T-helper 2 cell treated with Interferon-gamma antibody and Interleukin-4, amounts not matched to agents 100 ng/mL and 5 ng/mL, for 36 hours (primary cell): ENCODE measurements around the gene MC1R. TPM values are rescaled to one million over a fixed set of nuclear protein-coding genes. Genes with fewer than 3 reads are reported as not detected.

Source experiments
- intact Hi-C: fragments of 100-400 bp; cut with micrococcal nuclease; formaldehyde crosslinking; loops from one replicate; pipeline ENCODE4 v1.15.1; 2023
- total RNA-seq: library from RNA; stranded (reverse); gene quantifications from 2 replicates; pipeline ENCODE4 v1.2.3, GENCODE V29; 2022

MC1R gene
- total RNA-seq, 1 donor from 2014 or later = 11.2 TPM

DNA sequence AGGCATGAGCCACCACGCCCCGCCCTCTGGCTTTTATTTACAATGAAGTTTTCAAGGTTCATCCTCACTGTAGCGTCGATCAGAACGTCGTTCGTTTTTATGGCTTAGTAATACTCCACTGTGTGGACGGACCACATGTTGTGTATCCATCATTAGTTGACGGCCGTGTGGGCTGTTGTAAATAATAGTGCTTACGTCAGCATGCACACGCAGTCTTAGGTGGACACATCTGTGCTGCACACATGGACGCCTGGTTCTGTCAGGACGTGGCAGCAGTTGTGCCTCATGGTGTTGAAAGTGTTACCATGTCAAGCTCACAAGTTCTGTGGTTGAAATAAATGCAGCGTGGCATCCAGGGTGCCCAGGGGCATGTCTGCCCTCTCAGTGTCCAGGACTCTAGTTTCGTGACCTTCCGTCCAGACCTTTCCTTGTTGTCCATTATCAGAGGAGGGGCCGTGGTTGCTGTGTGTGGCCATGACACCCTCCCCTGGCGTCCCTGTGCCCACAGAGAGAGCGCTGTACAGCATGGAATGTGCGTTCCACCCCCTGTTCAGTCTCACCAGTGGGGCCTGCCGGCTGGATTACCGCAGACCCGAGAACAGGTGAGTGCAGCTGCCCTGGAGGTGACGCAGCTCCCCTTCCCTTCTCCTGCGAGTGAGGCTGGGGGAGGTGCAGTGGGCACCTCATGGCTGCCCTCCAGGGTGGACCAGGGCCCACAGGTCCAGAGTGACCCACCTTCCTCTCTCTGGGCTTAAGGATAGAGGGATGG lies 23.0 kb upstream of the MC1R start:
- intact Hi-C loops = no loop called here

DNA sequence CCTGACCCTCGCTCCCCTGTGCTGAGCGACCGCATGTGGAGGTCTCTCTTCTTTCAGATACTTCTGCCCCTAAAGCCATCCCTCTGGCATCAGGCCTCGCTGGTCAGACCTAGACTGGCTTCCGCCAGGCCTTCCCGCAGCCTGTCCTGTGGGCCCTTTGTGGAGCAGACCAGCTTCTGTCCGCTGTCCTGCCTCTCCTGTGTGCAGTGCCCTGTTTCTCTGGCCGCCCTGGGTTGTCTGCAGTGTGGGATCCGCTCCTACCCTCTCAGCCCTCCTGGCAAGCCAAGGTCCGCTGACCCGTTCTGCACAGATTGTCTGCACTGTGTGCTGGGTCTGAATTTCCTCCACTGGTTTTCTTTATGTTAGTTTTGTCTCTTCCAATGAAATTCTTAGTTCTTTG lies 21.5 kb upstream of the MC1R start:
- intact Hi-C loops = no loop called here

DNA sequence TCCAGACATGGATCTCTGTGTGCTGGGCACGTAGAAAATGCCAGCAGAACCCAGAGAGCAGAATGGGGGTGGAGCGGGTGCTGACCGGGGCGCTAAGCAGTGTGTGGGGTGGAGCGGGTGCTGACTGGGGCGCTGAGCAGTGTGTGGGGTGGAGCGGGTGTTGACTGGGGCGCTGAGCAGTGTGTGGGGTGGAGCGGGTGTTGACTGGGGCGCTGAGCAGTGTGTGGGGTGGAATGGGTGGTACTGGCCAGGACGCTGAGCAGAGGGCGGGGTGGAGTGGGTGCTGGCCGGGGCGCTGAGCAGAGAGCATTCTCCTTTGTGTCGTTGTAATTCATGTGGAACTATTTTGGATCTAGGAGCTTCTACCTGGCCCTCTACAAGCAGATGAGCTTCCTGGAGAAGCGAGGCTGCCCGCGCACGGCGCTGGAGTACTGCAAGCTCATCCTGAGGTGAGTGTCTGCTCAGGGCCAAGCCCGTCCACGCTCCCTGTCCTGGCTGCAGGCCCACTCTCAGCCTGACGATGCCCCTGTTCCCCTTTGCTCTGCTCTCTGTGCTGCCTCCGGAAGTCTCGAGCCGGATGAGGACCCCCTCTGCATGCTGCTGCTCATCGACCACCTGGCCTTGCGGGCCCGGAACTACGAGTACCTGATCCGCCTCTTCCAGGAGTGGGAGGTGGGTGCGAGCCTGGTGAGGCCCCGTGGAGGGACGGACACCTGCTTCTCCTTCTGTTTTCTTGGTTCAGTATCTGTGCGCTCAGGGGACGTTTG lies 20.3 kb upstream of the MC1R start:
- intact Hi-C loops = no loop called here

DNA sequence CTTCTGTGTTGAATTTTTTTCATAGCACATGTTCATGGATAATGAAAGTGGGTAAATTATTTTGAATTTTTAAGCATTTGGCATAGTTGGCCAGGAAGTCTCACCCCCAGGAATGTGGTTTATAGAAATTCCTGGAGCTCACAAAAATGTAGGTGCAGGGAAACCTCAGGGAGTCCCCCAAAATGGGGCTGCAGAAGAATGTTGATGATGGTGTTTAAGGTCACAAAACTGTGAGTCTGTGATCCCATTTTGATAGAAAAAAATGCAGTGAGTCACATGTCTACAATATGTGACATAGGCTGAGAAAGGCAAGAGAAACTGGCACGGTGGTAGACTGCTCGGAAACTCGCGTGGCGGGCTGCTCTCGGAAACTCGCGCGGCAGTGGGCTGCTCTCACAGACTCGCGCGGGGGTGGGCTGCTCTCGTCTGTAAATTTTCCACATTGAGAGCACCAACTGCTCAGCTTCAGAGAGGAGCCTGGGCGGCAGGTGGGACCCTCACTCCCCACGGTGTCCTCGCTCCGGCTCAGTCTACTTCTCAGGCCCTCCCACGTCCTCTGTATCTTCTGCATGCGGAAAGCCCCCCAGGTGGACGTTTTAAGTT lies 18.7 kb upstream of the MC1R start:
- intact Hi-C loops = no loop called here

DNA sequence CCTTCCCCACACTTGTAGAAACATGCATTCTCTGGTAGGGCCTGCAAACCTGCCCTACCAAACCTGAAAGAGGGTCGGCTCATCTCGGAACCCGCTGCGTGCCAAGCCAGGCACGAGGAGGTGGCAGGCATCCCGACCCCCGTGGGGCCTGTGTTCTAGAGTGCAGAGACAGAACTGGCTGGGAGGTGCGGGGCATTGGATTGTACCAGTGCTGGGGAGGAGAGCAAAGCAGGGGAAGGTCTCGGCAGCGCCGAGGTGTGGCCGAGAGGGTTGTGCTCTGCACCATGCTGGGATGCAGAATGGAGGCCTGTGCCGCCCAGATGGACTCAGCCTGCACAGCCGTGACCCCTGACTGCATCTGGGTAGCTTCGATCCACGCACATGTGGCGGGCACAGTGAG lies 17.8 kb upstream of the MC1R start:
- intact Hi-C loops = no loop called here

DNA sequence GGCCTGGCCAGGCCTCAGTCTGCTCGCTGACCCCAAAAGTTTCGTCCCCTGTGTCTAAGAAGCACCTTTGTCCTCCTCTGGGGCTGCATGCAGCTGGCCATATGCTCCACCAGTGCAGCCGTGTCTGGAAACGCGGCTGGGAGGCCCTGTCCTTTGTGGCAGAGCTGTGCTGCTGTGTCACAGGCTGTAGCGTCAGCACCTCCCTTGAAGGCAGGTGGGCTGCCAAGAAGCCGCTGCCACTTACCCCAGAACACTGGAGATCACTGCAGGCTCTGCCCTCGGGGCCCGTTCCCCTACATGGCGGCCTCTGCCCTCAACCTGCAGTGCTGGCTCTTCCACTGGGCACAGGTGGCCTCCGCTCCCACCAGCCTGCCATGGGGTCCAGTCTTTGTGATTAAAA lies 15.7 kb upstream of the MC1R start:
- intact Hi-C loops = no loop called here

DNA sequence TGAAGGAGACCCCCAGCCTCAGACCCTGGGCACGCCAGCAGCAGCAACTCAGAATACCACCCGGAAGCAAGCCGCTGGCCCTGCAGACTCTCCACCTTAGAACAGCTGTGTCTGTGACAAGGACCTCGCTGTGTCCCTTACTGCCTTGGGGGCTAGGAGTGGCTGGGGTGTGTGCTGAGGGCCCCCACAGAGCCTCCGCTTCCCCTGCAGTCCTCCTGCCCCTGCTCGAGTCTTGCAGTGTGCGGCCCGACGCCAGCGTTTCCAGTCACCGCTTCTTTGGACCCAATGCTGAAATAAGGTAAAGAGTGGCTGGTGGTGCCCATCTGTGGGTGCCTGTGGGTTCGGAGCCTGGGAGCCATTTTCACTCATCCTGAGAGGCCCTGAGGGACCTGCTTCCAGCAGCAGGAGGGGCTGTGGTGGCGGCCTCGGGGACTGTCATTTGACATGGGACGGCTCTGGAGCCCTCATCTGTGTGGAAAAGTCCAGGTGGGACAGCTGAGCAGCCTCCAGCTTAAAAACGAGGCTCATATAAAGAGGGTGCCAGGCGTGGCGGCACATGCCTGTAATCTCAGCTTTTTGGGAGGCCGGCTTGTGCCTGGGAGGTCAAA lies 14.7 kb upstream of the MC1R start:
- intact Hi-C loops = no loop called here

DNA sequence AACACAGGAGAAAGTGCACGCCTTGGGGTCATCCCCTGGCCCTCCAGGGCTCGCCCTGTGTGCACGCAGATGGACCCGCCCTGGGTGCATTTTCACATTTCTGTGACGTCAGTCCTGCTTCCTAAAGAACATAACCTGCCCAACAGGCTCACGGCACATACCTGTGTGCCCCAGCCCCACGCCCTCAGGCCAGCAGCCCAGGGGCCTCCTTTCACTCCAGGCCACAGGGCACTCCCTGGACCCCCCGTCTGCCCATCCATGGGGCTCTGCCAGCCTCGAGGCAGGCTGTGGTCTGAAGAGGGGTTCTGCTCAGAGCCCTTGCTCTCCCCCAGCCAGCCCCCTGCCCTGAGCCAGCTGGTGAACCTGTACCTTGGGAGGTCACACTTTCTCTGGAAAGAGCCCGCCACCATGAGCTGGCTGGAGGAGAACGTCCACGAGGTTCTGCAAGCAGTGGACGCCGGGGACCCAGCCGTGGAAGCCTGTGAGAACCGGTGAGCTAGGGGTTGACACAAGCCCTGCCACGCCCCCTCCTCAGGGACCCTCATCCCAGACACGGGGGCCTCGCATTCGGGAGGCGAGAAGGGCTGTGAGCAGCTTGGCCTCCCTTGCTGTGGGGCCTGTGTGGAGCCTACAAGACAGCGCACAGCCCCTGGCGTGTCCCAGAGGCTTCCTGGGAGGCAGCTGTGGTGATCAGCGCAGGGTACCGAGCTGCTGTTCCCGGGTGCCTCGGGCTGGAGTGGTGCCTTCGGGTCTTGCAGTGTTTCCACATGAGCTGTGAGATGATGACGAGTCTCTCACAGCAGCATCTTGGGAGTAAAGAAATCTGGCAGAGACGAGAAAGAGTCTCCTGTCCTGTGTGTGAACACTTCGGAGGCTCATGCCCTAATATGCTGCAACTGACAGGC lies 13.8 kb upstream of the MC1R start:
- intact Hi-C loops = no loop called here

DNA sequence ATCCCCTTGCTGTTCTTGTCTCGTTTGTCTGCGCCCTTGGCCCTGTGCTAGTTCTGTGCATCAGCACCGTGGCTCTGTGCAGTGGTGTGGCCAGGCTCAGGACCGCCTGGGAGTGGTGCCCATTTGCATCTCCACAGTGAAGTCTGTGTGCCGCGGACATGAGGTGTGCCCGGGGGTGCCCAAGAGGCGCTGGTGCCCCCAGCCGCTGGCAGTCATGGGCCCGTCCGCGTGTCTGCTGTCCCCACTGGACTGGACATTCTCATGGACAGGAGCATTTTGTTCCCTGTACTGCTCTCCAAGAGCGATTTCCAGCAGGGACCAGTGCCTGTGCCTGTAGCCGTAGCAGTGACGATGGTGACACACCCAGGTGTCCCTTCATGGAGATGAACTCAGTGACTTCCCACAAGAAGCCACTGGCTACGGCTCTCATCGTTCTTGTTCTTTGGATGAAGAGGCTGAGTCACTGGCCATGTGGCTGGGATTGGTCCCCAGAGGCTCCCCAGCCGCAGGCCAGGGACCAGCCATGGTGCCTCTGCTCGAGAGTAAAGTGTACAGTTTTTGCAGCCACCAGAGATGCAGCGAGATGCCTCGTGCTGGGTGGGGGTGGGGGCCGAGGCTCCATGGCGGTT lies 13.0 kb upstream of the MC1R start:
- intact Hi-C loops = no loop called here

DNA sequence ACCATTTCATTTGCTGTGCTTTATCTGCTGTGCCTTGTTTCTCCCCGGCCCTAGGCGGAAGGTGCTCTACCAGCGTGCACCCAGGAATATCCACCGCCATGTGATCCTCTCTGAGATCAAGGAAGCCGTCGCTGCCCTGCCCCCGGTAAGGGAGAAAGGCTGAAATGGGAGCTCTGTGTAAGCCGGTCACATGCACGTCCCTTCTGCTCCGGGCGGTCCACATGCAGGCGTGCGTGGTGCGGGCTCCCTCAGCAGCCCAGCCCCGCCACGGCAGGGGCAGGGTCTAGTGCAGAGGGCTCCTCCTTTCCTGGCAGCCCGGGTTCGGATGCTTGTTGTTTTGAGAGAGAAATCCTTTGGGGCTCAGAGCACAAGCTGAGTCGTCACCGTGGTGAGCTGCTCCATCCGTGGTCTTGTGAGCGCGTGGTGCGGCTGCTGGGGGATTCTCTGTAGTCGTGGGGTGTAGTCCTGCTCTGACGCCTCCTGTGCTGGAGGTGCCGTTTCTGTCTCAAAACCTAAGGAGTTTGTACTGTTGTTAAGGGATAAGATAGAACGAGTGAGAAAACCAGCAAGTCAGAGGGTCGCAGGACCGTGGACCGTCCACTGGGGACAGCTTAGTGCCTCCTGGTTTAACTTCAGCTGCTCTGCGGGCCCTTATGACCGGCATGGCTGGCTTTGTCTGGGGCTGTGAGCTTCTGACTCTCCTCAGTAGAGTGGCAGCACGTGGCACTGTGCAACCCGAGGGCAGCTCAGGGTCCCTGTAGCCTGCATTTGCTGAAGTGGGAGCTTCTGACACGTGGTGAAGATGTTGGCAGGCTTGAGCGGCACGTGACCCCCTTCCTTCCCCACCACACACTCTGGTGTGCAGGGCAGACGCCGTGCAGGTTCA lies 12.3 kb upstream of the MC1R start:
- intact Hi-C loops = no loop called here

DNA sequence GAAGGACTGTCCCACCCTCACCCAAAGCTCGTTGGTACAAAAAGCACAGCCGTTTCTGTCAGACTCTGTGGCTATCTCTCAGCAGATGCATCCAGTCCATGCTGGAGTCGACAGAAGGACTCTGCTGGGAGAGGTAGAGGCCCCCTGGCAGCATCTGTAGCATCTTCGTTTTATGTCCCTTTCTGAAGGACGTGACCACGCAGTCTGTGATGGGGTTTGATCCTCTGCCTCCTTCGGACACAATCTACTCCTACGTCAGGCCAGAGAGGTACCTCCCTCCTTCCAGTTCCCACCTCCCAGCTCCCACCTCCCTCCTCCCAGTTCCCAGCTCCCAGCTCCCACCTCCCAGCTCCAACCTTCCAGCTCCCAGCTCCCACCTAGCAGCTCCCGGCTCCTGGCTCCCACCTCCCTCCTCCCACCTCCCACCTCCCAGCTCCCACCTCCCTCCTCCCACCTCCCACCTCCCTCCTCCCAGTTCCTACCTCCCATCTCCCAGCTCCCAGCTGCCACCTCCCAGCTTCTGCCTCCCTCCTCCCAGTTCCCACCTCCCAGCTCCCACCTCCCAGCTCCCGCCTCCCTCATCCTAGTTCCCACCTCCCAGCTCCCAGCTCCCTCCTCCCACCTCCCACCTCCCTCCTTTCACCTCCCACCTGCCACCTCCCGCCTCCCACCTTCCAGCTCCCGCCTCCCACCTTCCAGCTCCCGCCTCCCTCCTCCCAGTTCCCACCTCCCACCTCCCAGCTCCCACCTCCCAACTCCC lies 11.4 kb upstream of the MC1R start:
- intact Hi-C loops = no loop called here

DNA sequence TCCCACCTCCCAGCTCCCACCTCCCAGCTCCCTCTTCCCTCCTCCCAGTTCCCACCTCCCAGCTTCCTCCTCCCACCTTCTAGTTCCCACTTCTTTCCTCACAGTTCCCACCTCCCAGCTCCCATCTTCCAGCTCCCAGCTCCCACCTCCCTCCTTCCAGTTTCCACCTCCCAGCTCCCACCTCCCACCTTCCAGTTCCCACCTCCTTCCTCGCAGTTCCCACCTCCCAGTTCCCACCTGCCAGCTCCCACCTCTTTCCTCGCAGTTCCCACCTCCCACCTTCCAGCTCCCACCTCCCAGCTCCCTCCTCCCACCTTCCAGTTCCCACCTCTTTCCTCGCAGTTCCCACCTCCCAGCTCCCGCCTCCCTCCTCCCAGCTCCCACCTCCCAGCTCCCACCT lies 10.4 kb upstream of the MC1R start:
- intact Hi-C loops = no loop called here

DNA sequence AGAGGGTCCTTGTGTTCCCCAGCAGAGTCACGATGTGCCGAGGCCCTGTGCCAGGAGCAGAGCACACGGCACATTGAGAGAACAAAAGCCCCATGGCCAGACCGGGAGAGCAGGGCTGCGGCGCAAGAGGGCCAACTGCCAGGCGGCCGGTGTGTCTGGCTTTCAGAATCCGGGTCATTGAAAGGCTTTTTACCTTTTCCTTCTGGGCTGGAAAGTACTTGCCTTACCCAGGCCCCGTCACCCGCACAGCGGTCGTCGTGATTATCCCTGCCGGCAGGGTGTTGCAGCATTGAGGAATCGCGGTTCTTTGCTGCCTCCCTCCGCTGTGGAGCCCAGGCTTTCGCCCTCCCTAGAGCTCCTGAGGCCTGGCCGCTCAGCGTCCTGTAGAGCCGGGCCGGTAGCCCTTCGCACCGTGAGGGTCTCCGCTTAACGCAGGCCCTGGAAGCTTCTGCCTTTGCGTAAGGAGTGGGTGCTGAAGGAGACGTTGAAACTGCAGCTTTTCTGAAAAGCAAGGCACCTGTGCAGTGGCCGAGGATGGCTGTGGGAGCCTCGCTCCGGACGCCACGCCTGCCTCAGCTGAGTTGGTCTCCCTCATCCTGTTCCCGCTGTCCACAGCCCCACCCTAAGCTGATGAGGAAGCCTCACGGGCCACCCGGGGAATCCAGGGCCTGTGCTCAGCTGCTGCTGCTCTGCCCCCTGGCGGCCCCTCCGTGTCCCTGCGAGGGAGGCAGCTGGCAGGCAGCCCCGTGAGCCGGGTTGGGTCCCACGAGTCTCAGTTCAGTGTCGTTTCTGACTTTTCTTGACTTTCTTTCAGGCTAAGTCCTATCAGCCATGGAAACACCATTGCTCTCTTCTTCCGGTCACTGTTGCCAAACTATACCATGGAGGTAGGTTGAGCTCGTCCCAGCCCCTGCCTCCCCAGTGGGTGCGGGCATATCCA lies 8.6 kb upstream of the MC1R start:
- intact Hi-C loops = loop anchor here (1.0 kb wide), 1 partner anchor 204 kb away; no protein-coding TSS in a partner anchor

DNA sequence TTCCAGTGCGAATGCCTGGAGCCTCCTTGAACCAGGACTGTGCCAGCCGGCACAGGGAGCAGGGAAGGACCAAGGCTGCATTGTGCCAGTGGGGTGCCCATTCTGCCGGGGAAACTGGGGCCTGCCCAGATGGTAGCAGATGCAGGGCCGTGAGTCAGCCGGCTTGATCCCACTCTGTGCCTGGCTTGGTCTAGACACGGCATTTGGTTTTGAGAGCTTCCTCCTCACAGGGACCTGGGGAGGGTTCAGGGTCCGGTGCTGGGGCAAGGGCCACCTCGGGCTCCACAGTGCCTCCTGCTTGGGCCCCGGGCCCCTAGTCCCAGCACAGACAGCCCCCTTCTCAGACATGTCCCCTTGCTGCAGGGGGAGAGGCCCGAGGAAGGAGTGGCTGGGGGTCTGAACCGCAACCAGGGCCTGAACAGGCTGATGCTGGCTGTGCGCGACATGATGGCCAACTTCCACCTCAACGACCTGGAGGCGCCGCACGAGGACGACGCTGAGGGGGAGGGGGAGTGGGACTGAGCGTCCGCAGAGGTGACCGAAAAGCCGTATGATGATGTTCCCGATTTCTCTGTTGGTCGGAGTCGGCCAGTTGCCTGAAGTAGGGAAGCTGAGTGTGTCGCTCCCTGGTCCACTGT lies 7.8 kb upstream of the MC1R start:
- intact Hi-C loops = loop anchor here (1.0 kb wide), 1 partner anchor 205 kb away; no protein-coding TSS in a partner anchor

DNA sequence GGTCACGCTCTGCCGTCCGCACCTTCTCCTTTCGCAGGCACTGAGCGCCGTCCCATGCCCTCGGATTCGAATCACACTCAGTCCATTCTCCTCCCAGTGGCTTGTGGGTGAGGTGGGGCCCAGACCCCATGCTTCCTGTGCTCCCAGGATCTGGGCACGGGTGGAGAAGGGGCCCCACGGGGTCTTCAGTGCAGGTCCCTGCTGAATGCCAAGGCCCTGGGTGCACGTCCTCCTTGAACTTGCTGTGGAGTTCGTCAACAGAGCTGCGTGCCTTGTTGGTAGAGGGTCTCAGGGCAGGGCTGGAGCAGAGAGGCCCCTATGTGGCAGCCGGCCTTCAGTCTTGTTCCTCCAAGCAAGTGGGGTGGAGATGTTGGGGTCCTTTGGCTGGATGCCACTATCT lies 7.3 kb upstream of the MC1R start:
- intact Hi-C loops = no loop called here

DNA sequence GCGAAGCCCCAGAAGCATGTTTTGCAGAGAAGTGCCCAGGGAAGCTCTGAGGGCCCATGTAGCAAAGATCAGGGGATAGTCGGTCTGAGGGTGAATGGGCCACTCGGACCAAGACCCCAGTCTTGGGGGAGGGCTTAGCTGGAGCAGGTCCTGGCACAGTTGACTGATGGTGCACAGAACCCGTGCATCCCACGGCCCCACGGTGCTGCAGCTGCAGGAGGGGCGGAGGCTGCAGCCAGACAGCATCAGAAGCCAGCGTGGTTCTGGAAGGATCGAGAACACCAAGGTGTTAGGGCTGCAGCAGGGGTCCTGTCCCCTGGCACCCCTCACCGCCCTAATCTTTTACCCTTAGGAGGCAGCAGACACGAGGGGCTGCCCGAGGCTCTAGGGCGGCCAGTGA lies 6.5 kb upstream of the MC1R start:
- intact Hi-C loops = no loop called here

DNA sequence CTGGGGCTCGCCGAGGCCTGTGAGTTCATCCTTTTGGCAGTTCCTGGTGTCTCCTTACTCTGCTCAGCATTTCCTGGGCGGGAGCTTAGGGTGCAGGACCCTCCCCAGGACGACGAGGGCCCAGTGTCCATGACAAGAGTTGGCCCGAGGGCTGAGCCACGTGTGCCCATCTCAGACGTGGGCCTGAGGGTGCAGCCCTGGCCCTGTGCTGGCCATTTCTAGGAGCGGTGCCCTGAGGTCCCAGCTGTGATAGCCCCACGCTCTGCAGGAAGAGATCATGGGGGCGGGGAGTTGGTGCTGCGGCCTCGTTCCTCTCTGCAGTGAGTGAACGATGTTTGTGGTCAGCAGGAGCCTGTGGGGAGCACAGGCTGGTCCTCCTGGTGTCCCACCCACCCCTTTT lies 6.0 kb upstream of the MC1R start:
- intact Hi-C loops = no loop called here
